Activated naive CD4-positive, alpha-beta T cell treated with Interleukin-2 at 50 U/mL for 16 hours (primary cell): ENCODE data around the gene CDHR2.

Experiments used
- DNase-seq: peaks from one replicate; pipeline ENCODE4 v3.0.0-alpha.2; 2020

The CDHR2 gene

GRCh38 chr5:176644878-176645670, 95.9 kb downstream of the CDHR2 start:
- DNase-seq, result no peak
